HL-60 (cell line): ENCODE data around the gene SLC2A13.

Source experiments
- CTCF ChIP-seq: IDR thresholded peaks from one replicate; pipeline ENCODE4 v1.5.1; 2011; ENCODE audit warnings: low read length, control low read depth, inconsistent platforms; ENCODE audit not compliant: insufficient read depth
- GABPA ChIP-seq: IDR thresholded peaks from 2 replicates; pipeline ENCODE4 v1.6.1; 2012; ENCODE audit warnings: low read depth
- POLR2AphosphoS5 ChIP-seq: IDR thresholded peaks from 2 replicates; pipeline ENCODE4 v1.6.1; 2012; ENCODE audit warnings: low read depth
- TF ChIP-seq, protein P1 (sequence below): IDR thresholded peaks from 2 replicates; pipeline ENCODE4 v1.6.1; 2012; ENCODE audit warnings: low read depth; ENCODE audit not compliant: insufficient replicate concordance

- TF ChIP-seq CTCF = no peak
- TF ChIP-seq GABPA = no peak
- TF ChIP-seq, protein P1, sequence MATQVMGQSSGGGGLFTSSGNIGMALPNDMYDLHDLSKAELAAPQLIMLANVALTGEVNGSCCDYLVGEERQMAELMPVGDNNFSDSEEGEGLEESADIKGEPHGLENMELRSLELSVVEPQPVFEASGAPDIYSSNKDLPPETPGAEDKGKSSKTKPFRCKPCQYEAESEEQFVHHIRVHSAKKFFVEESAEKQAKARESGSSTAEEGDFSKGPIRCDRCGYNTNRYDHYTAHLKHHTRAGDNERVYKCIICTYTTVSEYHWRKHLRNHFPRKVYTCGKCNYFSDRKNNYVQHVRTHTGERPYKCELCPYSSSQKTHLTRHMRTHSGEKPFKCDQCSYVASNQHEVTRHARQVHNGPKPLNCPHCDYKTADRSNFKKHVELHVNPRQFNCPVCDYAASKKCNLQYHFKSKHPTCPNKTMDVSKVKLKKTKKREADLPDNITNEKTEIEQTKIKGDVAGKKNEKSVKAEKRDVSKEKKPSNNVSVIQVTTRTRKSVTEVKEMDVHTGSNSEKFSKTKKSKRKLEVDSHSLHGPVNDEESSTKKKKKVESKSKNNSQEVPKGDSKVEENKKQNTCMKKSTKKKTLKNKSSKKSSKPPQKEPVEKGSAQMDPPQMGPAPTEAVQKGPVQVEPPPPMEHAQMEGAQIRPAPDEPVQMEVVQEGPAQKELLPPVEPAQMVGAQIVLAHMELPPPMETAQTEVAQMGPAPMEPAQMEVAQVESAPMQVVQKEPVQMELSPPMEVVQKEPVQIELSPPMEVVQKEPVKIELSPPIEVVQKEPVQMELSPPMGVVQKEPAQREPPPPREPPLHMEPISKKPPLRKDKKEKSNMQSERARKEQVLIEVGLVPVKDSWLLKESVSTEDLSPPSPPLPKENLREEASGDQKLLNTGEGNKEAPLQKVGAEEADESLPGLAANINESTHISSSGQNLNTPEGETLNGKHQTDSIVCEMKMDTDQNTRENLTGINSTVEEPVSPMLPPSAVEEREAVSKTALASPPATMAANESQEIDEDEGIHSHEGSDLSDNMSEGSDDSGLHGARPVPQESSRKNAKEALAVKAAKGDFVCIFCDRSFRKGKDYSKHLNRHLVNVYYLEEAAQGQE = no peak
- no peak for TF ChIP-seq POLR2AphosphoS5
Observed at GRCh38 chr12:40001406-40001805, 104.5 kb downstream of the SLC2A13 start.
